WERI-Rb-1 (cell line): Measurements from ENCODE around the gene PCK1.

Source experiments
- DNase-seq: peaks from one replicate; pipeline ENCODE4 v3.0.0-alpha.2; 2020
- H3K27ac ChIP-seq: fragments of 250-450 bp; sonication (Bioruptor Pico); 2 replicates; pipeline ENCODE4 v1.5.1; 2020; ENCODE audit warnings: mild to moderate bottlenecking, moderate library complexity
- H3K27me3 ChIP-seq: fragments of 250-450 bp; sonication (Bioruptor Pico); 2 replicates; pipeline ENCODE4 v1.5.1; 2021; ENCODE audit warnings: mild to moderate bottlenecking, low read depth, moderate library complexity; ENCODE audit not compliant: insufficient read depth, severe bottlenecking
- H3K36me3 ChIP-seq: fragments of 250-450 bp; sonication (Bioruptor Pico); 2 replicates; pipeline ENCODE4 v1.5.1; 2020; ENCODE audit warnings: mild to moderate bottlenecking, moderate library complexity
- H3K4me3 ChIP-seq: 2 replicates; pipeline ENCODE4 v1.5.1; 2011; ENCODE audit warnings: low read depth, mild to moderate bottlenecking, control low read depth, low read length
- H3K9me3 ChIP-seq: fragments of 250-450 bp; sonication (Bioruptor Pico); 2 replicates; pipeline ENCODE4 v1.5.1; 2021; ENCODE audit warnings: mild to moderate bottlenecking, moderate library complexity; ENCODE audit not compliant: severe bottlenecking
- CTCF ChIP-seq: IDR thresholded peaks from 2 replicates; pipeline ENCODE4 v1.5.1; 2011; ENCODE audit warnings: low read depth, mild to moderate bottlenecking, control low read depth, inconsistent platforms, low read length

The PCK1 gene

DNA sequence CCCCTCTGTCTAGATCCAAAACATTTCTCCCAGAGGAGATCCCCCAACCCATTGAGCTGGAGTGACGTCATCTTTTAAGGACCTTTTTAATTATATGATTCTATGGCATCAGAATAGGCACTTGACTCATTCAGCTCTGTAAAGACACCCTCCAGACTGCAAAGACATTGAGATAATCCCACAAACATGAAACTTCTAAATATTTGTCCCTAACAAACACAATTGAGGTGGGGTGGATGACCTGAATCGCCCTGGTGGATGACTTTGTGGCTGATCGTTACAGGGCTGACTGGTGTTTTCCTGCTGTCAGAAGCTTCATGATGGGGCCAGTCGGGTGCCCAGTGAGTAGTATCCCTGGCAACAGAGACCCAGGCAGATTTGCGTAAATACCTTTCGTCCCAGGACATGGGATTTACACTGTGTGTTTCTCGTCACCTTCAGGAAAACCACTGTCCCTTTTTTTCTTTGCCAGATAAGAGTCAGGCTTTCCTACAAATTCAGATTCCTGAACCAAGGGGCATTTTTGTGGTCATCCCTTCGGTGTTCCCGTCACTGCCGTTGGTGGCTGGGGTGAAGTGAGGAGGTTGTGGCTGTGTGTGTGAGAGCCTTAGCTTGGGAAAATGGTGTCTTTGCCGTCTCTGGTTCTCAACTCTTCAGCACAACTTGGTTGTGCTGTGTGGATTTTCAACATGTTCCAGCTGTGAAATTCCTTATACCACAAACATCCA lies 5.3 kb upstream of the PCK1 start:
- no peak for TF ChIP-seq CTCF
- DNase-seq, result no peak
- H3K36me3 ChIP-seq, result no peaks in the 10 kb centered on the region
- no peak overlapping the region for H3K4me3 ChIP-seq
- H3K27me3 ChIP-seq, result no peaks in the 10 kb centered on the region
- H3K9me3 ChIP-seq, result no peaks in the 10 kb centered on the region
- H3K27ac ChIP-seq, result no peak overlapping the region

GRCh38 chr20:57556980-57557274 lies 4.0 kb upstream of the PCK1 start:
- TF ChIP-seq CTCF, result no peak
- Histone ChIP-seq H3K27ac (no peak overlapping the region), H3K9me3 (no peaks in the 10 kb centered on the region), H3K4me3 (no peak overlapping the region), H3K36me3 (no peaks in the 10 kb centered on the region), H3K27me3 (no peaks in the 10 kb centered on the region)
- no peak for DNase-seq

- no peaks in the 10 kb centered on the region for H3K36me3 ChIP-seq
- no peaks in the 10 kb centered on the region for H3K27me3 ChIP-seq
- H3K27ac ChIP-seq, result no peak overlapping the region
- no peak for TF ChIP-seq CTCF
- no peaks in the 10 kb centered on the region for H3K9me3 ChIP-seq
- no peak overlapping the region for H3K4me3 ChIP-seq
- no peak for DNase-seq
Observed at GRCh38 chr20:57557926-57558613, 2.8 kb upstream of the PCK1 start.

DNA sequence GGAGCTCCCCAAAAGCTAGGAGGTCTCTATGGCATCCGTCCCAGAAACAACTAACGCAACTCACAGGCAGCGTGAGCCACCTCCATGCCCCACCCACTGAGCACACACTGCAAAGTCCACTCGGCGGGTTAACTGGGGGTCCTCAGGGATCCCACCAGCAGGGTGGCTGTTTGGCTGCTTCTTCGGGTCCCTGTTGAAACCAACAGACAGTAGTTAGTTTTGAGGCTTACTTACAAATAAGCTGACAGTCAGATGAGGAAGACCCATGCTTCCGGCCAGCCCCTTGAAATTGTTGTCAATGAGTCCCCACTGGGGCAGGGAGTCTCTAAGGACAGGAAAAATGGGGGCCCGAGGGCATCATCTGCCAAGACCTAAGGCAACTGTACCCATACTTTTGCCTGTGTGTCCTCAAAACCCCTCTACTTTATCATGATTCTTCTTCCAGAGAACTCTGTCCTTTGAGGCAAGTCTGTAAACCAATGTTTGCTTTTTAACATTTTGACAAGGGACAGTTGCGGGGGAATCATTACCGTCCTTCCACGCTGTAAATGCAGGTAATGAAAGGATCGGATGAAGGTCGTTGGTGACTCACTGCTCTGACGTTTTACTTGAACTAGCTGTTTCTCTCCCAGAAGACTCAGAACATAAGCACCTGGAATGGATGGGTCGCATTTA lies 2.2 kb upstream of the PCK1 start:
- TF ChIP-seq CTCF, result no peak
- Histone ChIP-seq H3K36me3 (no peaks in the 10 kb centered on the region), H3K9me3 (no peaks in the 10 kb centered on the region), H3K4me3 (peak overlapping the region; percentile 22; the same call in 1 of the 2 replicates), H3K27me3 (no peaks in the 10 kb centered on the region), H3K27ac (no peak overlapping the region)
- DNase-seq, result no peak

GRCh38 chr20:57559289-57559634 lies 1.6 kb upstream of the PCK1 start:
- Histone ChIP-seq H3K27me3 (no peaks in the 10 kb centered on the region), H3K9me3 (no peaks in the 10 kb centered on the region), H3K4me3 (peak overlapping the region; percentile 22), H3K36me3 (no peaks in the 10 kb centered on the region), H3K27ac (no peak overlapping the region)
- TF ChIP-seq CTCF, result no peak
- no peak for DNase-seq
